Smooth muscle cell of the coronary artery (primary cell): ENCODE measurements around the gene LSM10. TPM values are rescaled to one million over a fixed set of nuclear protein-coding genes. Genes with fewer than 3 reads are reported as not detected.

Experiments
- total RNA-seq: library from RNA; depleted of rRNA; stranded (reverse); fragments of >200 nt; gene quantifications from 2 replicates; pipeline ENCODE4 v1.2.3, GENCODE V29; 2014; ENCODE audit warnings: low replicate concordance

The LSM10 gene
- 10.5 and 12.5 TPM in 2 replicates for total RNA-seq

GRCh38 chr1:36397378-36398230 is at the start of gene LSM10:
Gene LSM10 (minus strand): TSS chr1:36397908. CDS start chr1:36394129, 3,779 bp downstream.

GRCh38 chr1:36385410-36386264 is 12.1 kb downstream of the LSM10 start, which contains the start of gene STK40:
Gene STK40 (minus strand): TSS chr1:36385924. CDS start chr1:36361332, 24,592 bp downstream.

Other genes starting within 250 kb of the LSM10 start
- gene TRAPPC3, start 248.4 kb downstream of the LSM10 start, total RNA-seq = 51.1 and 78.5 TPM in 2 replicates
- 45.4 and 81.4 TPM in 2 replicates for gene MAP7D1, start 241.7 kb downstream of the LSM10 start, total RNA-seq
- gene THRAP3, start 173.5 kb downstream of the LSM10 start, total RNA-seq = 33.2 and 82.2 TPM in 2 replicates
- gene SH3D21, start 91.5 kb downstream of the LSM10 start, total RNA-seq = 2.7 and 3.2 TPM in 2 replicates
- gene EVA1B, start 74.3 kb downstream of the LSM10 start, total RNA-seq = 58.5 and 143 TPM in 2 replicates
- 9.8 and 26.4 TPM in 2 replicates for gene STK40, start 12.0 kb downstream of the LSM10 start, total RNA-seq
- 9.0 and 10.5 TPM in 2 replicates for gene OSCP1, start 52.5 kb upstream of the LSM10 start, total RNA-seq
- 15.7 and 61.9 TPM in 2 replicates for gene MRPS15, start 66.5 kb upstream of the LSM10 start, total RNA-seq
- gene CSF3R, start 85.0 kb upstream of the LSM10 start, total RNA-seq = not detected in 2 replicates